Ovary (tissue), 9 donors: ENCODE measurements around the gene TSPAN8. TPM values are rescaled to one million over a fixed set of nuclear protein-coding genes. Genes with fewer than 3 reads are reported as not detected.

Experiments
- DNase-seq, 5 donors: peaks; one replicate each; pipeline ENCODE4 v3.0.0-alpha.2; 2019 to 2020
- H3K27ac ChIP-seq, 2 donors: fragments of 200-600 bp; one replicate each; pipeline versions ENCODE4 v1.5.1 to v1.8.0; 2019 to 2022
- H3K27me3 ChIP-seq: fragments of 200-600 bp; one replicate; pipeline ENCODE4 v1.8.0; 2022
- H3K36me3 ChIP-seq: fragments of 200-600 bp; sonication (generic); one replicate; pipeline ENCODE4 v1.5.1; 2019
- H3K4me1 ChIP-seq: one replicate; pipeline ENCODE4 v1.8.1; 2013; ENCODE audit warnings: mild to moderate bottlenecking, moderate library complexity; ENCODE audit not compliant: insufficient read depth
- H3K4me3 ChIP-seq: fragments of 200-600 bp; sonication (generic); one replicate; pipeline ENCODE4 v1.5.1; 2017
- H3K9me3 ChIP-seq, 2 donors: fragments of 200-600 bp in 1 of 2; sonication (generic) in 1 of 2; one replicate each; pipeline versions ENCODE4 v1.5.1 to v1.8.1; 2013 to 2019; ENCODE audit warnings: mild to moderate bottlenecking in 1 of 2, moderate library complexity in 1 of 2
- EP300 ChIP-seq: sonication (generic); formaldehyde crosslinking; IDR thresholded peaks from one replicate; pipeline ENCODE4 v1.6.1; 2017; ENCODE audit warnings: antibody characterized with exemption
- POLR2A ChIP-seq: fragments of 450-650 bp; IDR thresholded peaks from one replicate; pipeline ENCODE4 v1.6.1; 2017; ENCODE audit warnings: antibody characterized with exemption, mild to moderate bottlenecking, moderate library complexity
- WGBS, 3 donors: extraction: QIAGEN DNeasy Blood & Tissue Kit in 1 of 3; methylation state at CpG; one replicate each; pipeline versions ENCODE4 v1.1.5 to v1.1.7; 2013 to 2017; 5-methylcytosine and 5-hydroxymethylcytosine counted together
- intact Hi-C, 4 donors: fragments of 100-400 bp; cut with DNase I; formaldehyde crosslinking; loops; one replicate each; pipeline versions ENCODE4 v1.11.0 to v1.15.1; 2022 to 2023
- polyA plus RNA-seq, 2 donors: library from polyadenylated mRNA; stranded (reverse); fragments of 200-250 nt in 1 of 2; fragments of 350-450 nt in 1 of 2; fragmentation: Illumina TruSeq in 1 of 2; extraction: RNeasy Lipid Tissue Mini Kit (QIAGEN cat#74804) in 1 of 2; gene quantifications; one replicate each; pipeline ENCODE4 v1.2.3, GENCODE V29; 2013 to 2014
- total RNA-seq, 7 donors: library from RNA; depleted of rRNA in 2 of 7; stranded (reverse); fragments of >200 nt in 2 of 7; fragmentation: NEBNext Ultra II Directional in 3 of 7; extraction: Animal tissue kit (Norgen Biotek cat#: 25700) in 3 of 7; gene quantifications; one replicate each; pipeline versions ENCODE4 v1.1.0 to v1.2.4, GENCODE V29; 2016 to 2023
- TF ChIP-seq, protein P1 (sequence below), 3 donors: fragments of 450-650 bp in 2 of 3; fragments of 200-600 bp in 1 of 3; IDR thresholded peaks; one replicate each; pipeline versions ENCODE4 v1.5.1 to v1.8.0; 2016 to 2022; ENCODE audit warnings: antibody characterized with exemption in 3 of 3, mild to moderate bottlenecking in 1 of 3
- donor health status: DM: no; HTN: no; CAD: no; lungs with moderate emphysema.
- donor health status: DM: no; HTN: no; CAD: no.
- donor health status: Bipolar disorder and iron deficiency.
- donor health status: DM: yes; HTN: yes; CAD: no.
- donor health status: DM: no; HTN: no; CAD: no.
- donor health status: DM: yes; HTN: yes; CAD: no.

The TSPAN8 gene
- total and polyA plus RNA-seq, 9 donors: 8.8 to 55.4 (median 23.5) TPM

DNA sequence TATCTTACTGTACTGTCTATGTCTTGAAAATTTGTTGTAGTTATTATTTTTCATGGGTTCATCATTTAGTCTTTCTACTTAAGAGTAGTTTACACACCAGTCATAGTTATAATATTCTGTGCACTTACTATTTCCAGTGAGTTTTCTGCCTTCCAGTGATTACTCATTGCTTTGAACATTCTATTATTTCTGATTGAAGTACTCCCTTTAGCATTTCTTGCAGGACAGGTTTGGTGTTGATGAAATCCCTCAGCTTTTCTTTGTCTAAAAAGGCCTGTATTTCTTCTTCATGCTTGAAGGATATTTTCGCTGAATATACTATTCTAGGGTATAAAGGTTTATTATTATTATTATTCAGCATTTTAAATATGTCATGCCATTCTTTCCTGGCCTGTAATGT is 66.8 kb downstream of the TSPAN8 start:
- Histone ChIP-seq H3K27ac (no peak overlapping the region), H3K4me3 (no peak overlapping the region), H3K36me3 (no peaks in the 10 kb centered on the region), H3K4me1 (no peaks in the 10 kb centered on the region), H3K27me3 (no peaks in the 10 kb centered on the region), H3K9me3 (peaks cover 0 to 3% of the 10 kb centered on the region in 2 donors)
- 82 to 90% (median 86%) methylated on average over 1 of the region's 1 CpG for WGBS, 3 donors
- TF ChIP-seq POLR2A: no peak
- DNase-seq: no peak
- intact Hi-C loops: no loop called here

DNA sequence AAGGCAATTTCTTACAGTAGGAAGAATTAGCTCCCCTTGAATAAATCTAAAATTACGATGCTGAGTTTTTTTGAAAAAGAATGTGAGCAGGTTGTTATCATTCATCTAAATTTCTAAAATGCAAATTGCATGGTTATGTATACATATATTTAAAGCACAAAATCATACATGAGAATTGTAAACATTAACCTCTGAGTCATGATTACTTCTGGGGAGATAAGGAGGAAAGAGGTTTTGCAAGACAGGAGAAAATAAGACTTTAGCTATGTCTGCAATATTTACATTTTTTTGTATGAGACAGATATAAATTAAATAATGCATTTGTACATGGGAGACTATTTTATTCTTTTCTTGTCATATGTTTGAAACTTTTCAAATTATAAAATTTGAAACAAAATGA is 72.2 kb downstream of the TSPAN8 start:
- 78 to 83% (median 79%) methylated on average over 1 of the region's 1 CpG for WGBS, 3 donors

DNA sequence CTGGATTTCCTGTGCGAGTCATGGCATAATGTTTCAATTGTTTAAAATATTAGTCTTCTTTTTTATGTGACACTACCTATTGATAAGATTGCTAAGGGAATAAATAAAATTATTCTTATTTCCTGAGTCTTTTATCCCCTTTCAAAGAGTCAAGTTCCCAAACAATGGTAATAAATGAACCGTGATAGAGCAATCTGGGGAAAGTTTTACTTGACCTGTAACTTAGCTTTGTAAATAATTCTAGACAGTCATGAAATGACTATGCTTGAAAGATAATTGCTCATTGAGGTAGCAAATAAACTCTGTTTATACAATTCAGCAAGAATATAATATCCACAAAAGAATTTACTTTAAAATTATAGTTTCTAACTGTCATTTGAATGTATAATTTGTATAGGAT is 82.1 kb downstream of the TSPAN8 start:
- DNase-seq: no peak
- no peaks in the 10 kb centered on the region for H3K36me3 ChIP-seq
- H3K27ac ChIP-seq: no peak overlapping the region
- H3K4me3 ChIP-seq: no peak overlapping the region
- TF ChIP-seq, protein P1, sequence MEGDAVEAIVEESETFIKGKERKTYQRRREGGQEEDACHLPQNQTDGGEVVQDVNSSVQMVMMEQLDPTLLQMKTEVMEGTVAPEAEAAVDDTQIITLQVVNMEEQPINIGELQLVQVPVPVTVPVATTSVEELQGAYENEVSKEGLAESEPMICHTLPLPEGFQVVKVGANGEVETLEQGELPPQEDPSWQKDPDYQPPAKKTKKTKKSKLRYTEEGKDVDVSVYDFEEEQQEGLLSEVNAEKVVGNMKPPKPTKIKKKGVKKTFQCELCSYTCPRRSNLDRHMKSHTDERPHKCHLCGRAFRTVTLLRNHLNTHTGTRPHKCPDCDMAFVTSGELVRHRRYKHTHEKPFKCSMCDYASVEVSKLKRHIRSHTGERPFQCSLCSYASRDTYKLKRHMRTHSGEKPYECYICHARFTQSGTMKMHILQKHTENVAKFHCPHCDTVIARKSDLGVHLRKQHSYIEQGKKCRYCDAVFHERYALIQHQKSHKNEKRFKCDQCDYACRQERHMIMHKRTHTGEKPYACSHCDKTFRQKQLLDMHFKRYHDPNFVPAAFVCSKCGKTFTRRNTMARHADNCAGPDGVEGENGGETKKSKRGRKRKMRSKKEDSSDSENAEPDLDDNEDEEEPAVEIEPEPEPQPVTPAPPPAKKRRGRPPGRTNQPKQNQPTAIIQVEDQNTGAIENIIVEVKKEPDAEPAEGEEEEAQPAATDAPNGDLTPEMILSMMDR (IDR thresholded peaks at IDR 0.05): no peak
- no peak for TF ChIP-seq EP300
- no peak for TF ChIP-seq POLR2A
- no peaks in the 10 kb centered on the region for H3K27me3 ChIP-seq
- no peaks in the 10 kb centered on the region for H3K4me1 ChIP-seq
- 44 to 63% (median 46%) methylated on average over 2 of the region's 2 CpGs for WGBS, 3 donors
- no peaks in the 10 kb centered on the region for H3K9me3 ChIP-seq
- intact Hi-C loops: no loop called here

More for the DNA sequence above, 72.2 kb downstream of the TSPAN8 start:
- Histone ChIP-seq H3K4me1 (no peaks in the 10 kb centered on the region), H3K4me3 (no peak overlapping the region), H3K9me3 (no peaks in the 10 kb centered on the region), H3K36me3 (no peaks in the 10 kb centered on the region), H3K27me3 (no peaks in the 10 kb centered on the region), H3K27ac (no peak overlapping the region)
- TF ChIP-seq EP300 (no peak), POLR2A (no peak)
- TF ChIP-seq, protein P1 (IDR thresholded peaks at IDR 0.05): no peak
- DNase-seq: no peak
- intact Hi-C loops: no loop called here

Other genes with a start within 250 kb of the TSPAN8 start
- 1 to 10 TPM in 2 of 7 donors, under 1 TPM in 4, not detected in 1; 0.15 to 1.5 (median 0.28) TPM for gene PTPRR, start 237.3 kb downstream of the TSPAN8 start, total RNA-seq
- under 1 TPM; 0.28 to 0.52 TPM for gene PTPRR, start 237.3 kb downstream of the TSPAN8 start, polyA plus RNA-seq